HG03439 (cell line): ENCODE results near the gene ACLY.
"Not testable (repeated sequence)": the region's sequence is repeated elsewhere in the genome, so short reads cannot be mapped to it uniquely, and the experiment has no call there.

Experiments
- ATAC-seq: cut with Tn5 transposase; IDR thresholded peaks from one replicate; pipeline ENCODE4 v1.9.1; 2021; ENCODE audit warnings: mild to moderate bottlenecking, moderate library complexity; ENCODE audit not compliant: unreplicated experiment

The ACLY gene

GRCh38 chr17:41873559-41874292 is 45.0 kb downstream of the ACLY start:
- ATAC-seq = no peak

GRCh38 chr17:41871789-41872188 is 47.0 kb downstream of the ACLY start:
- ATAC-seq = no peak

GRCh38 chr17:41870627-41871026 is 48.1 kb downstream of the ACLY start:
- ATAC-seq = no peak

GRCh38 chr17:41870097-41870496 is 48.7 kb downstream of the ACLY start:
- ATAC-seq = no peak

- ATAC-seq = no peak
Observed at GRCh38 chr17:41869426-41869825, 49.3 kb downstream of the ACLY start.

GRCh38 chr17:41868568-41868967 is 50.2 kb downstream of the ACLY start:
- no peak for ATAC-seq

GRCh38 chr17:41865596-41865893 is 53.2 kb downstream of the ACLY start:
- no peak for ATAC-seq

- peak; percentile 82 for ATAC-seq
Observed at GRCh38 chr17:41864836-41865595, 53.7 kb downstream of the ACLY start, which contains the start of gene KLHL11. Gene KLHL11 (minus strand): TSS chr17:41865423. CDS start chr17:41865370, 53 bp downstream.

GRCh38 chr17:41864498-41864835 is 54.3 kb downstream of the ACLY start:
- ATAC-seq = no peak

GRCh38 chr17:41863074-41863848 is 55.5 kb downstream of the ACLY start:
- ATAC-seq = no peak

GRCh38 chr17:41860254-41860931 is 58.4 kb downstream of the ACLY start:
- no peak for ATAC-seq

- not testable (repeated sequence) for ATAC-seq
Observed at GRCh38 chr17:41851382-41851781, 67.4 kb downstream of the ACLY start.

- ATAC-seq = no peak
Observed at GRCh38 chr17:41849251-41849990, 69.3 kb downstream of the ACLY start.

- ATAC-seq = no peak
Observed at GRCh38 chr17:41848788-41849187, 70.0 kb downstream of the ACLY start.

GRCh38 chr17:41844971-41845370 is 73.8 kb downstream of the ACLY start:
- ATAC-seq = no peak

GRCh38 chr17:41840781-41841180 is 78.0 kb downstream of the ACLY start:
- ATAC-seq = not testable (repeated sequence)

- not testable (repeated sequence) for ATAC-seq
Observed at GRCh38 chr17:41839448-41839847, 79.3 kb downstream of the ACLY start.

- no peak for ATAC-seq
Observed at GRCh38 chr17:41837761-41838538, 80.8 kb downstream of the ACLY start, which contains the start of gene KLHL10. Gene KLHL10 (plus strand): TSS chr17:41837825. CDS start chr17:41837933, 108 bp downstream.

GRCh38 chr17:41836550-41837196 is 82.1 kb downstream of the ACLY start:
- no peak for ATAC-seq
